ENCODE measurements around the gene ADCYAP1R1.

DNA sequence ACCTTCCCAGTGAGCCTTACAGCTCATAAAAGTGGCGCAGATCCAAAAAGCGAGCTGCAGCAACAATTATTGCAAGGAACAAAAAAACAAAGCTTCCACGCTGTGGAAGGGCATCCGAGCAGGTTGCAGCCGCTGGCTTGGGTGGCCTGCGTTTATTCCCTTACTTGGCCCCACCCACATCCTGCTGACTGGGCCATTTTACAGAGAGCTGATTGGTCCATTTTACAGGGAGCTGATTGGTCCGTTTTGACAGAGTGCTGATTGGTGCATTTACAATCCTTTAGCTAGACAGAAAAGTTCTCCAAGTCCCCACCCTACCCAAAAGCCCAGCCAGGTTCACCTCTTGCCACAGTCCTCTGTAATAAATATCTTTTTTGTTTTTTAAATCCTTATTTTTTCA, 85.1 kb downstream of the ADCYAP1R1 start:
- TF ChIP-seq, protein P1, sequence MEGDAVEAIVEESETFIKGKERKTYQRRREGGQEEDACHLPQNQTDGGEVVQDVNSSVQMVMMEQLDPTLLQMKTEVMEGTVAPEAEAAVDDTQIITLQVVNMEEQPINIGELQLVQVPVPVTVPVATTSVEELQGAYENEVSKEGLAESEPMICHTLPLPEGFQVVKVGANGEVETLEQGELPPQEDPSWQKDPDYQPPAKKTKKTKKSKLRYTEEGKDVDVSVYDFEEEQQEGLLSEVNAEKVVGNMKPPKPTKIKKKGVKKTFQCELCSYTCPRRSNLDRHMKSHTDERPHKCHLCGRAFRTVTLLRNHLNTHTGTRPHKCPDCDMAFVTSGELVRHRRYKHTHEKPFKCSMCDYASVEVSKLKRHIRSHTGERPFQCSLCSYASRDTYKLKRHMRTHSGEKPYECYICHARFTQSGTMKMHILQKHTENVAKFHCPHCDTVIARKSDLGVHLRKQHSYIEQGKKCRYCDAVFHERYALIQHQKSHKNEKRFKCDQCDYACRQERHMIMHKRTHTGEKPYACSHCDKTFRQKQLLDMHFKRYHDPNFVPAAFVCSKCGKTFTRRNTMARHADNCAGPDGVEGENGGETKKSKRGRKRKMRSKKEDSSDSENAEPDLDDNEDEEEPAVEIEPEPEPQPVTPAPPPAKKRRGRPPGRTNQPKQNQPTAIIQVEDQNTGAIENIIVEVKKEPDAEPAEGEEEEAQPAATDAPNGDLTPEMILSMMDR (conservative IDR thresholded peaks at IDR 0.05; ENCODE audit: low read length), result no peak
- no peak for TF ChIP-seq EZH2phosphoT487 (IDR thresholded peaks at IDR 0.05; ENCODE audit: borderline replicate concordance)
